Measurements from ENCODE around the gene ST3GAL2.

ST3GAL2 gene

GRCh38 chr16:70438969-70439862 is at the start of gene ST3GAL2:
TSS of gene ST3GAL2 (minus strand) at chr16:70439100. CDS start at chr16:70398530, 40,570 bp downstream.
- DNase-seq: peak; percentile 95

GRCh38 chr16:70484867-70485266 is 46.0 kb upstream of the ST3GAL2 start:
- no peak for DNase-seq

DNA sequence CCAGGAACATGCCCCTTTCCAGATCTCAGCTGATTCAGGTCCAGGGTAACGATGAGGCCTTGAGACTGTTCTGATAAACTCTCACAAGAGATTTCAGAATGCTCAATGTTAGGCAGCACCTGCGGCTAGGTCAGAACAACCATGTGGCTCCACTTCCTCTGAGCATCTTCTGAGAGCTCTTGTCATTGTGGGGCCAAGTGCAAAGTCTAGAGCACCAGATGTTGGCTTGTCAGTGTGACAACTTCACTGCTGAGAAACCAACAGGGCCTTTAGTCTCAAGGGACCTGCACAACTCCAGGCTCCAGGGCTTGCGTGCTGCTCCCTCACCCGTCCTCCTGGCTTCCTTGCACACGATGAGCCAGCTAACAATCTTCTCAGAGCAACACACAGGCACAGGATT is 44.5 kb upstream of the ST3GAL2 start:
- DNase-seq: no peak

DNA sequence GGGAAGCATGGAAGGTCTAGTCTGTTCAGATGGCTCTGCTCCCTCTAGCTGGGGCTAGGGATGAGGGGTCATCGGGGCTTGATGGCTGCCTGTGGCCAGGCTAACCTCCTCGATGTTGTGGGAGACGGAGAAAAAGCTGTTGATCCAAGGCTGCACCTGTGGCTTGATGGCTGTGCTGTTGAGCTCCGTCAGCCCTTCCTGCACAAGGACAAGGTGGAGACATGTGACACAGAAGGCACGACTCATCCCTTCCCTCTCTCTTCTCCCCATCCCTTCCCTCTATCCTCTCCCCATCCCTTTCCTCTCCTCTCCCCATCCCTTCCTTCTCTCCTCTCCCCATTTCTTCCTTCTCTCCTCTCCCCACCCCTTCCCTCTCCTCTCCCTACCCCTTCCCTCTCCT is 43.7 kb upstream of the ST3GAL2 start:
- DNase-seq: no peak

DNA sequence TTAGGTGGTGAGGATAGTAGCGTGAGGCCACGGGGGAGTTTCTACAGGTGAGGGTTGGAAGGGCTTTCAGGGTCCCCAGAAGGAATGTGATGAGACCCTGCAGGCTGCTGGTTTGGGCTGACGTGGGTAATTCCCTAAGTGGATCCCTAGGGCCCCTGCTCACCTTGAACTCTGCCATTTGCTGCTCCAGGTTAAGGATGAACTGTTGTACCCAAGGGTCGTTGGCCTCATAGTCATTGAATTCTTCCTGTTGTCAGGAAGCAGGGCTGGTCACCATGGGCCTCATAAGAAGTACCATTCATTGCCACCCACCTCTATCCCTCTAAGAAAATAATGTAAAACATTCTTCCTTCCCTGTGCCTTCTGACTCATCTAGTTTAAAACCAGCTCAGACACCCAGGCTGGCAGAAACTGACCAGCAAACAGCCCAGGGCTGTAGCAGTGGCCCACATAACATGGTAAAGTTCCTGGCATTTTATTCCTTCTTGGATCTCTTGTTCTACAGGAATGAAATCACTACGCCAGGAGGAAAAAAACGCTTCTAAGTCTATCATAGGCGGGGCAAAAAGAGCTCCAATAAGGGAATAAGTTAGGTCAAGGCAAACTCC is 43.1 kb upstream of the ST3GAL2 start:
- no peak for DNase-seq

DNA sequence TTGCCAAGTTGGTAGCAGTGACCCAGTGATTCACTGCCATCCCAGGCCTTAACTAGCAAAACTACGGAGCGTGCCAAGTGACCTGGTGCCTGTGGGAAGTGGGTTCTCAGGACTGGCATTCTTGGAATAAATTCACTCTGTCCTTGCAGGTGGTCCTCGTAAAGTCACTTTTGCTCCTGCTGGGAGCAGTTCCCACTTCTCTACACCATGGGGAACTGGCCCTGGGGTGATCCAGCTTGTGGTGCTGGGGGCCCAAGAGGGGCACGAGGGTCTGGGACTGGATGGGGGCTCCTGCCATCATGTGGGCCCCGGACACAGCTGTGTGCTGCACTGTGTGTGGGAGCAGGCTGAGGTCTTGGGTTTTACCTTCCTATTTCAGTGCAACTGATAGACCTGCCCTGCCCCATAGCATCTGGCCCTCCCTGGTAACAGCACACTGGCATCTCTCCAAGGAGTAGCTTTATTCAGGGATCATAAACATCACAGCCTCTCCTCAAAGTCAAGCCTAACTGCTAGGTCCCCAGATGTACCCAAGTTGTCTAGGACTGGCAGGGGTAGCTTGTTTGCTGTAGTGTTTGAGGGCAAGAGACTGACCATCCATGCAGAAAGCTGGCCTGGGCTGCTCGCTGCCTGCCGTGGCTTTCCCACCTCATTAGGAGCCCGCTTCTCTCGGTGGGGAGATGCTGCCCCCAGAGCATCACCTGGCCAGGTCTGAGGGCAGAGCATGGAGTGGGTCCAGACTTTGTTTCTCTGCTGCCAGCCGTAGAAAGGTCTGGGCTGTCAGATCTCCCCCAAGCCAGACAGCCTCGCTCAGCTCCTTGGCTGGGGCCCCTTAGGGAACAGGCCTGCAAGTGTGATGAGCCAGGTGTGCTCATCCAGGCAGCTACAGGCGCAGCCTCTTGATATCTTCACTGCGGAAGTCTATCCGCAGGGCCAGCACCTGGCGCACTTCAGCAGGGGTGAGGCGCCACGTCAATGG is 41.5 kb upstream of the ST3GAL2 start:
- no peak for DNase-seq

- no peak for DNase-seq
These were observed 40.0 kb upstream of the ST3GAL2 start for GRCh38 chr16:70478912-70479341.

DNA sequence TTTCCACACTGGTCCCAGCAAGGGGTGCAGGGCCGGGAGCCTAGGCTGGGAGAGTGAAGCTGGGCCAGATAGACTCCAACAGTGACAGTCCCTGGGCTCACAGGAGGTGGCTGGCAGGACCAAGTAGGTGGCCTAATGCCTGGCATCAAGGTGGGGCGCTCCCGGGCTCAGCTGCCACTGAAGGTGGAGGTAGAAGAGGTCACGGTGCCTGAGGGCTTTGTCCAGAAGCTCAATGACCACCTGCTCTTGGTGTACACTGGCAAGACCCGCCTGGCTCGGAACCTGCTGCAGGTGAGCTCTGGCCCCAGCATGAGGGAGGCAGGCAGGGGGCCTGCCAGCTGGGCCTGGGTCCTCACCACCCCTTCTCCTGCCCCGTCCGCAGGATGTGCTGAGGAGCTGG is 39.3 kb upstream of the ST3GAL2 start:
- DNase-seq: no peak

- DNase-seq: no peak
These were observed 37.5 kb upstream of the ST3GAL2 start for GRCh38 chr16:70476272-70477020.

DNA sequence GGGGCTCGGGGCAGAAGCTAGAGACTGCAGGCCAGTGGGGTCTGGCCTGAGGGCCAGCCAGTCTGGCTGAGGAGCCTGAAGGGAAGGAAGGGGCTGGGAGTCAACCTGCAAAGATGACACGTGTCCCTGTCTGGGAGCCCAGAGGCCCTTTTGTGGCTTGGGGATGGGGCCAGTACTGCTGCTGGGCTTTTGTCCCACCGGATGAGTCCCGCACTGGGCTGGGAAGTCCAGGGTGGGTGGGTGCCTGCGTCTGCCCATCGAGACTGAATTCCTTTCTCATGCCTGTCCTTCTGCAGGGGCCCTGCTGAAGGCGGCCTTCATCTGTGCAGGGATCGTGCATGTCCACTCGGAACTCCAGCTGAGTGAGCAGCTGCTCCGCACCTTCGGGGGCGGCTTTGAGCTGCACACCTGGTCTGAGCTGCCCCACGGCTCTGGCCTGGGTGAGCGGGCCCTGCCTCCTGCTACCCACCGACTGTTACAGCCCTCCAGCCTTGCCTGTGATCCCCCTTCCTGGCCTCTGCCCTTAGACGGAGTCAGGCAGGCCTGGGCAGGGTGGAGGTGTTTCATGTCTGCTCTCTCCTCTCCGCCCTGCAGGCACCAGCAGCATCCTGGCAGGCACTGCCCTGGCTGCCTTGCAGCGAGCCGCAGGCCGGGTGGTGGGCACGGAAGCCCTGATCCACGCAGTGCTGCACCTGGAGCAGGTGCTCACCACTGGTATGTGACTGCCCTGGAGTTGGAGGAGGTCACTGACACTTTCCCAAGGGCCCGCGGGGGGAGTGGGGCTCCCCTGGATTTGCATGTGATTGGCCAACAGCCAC is 36.4 kb upstream of the ST3GAL2 start:
- no peak for DNase-seq

DNA sequence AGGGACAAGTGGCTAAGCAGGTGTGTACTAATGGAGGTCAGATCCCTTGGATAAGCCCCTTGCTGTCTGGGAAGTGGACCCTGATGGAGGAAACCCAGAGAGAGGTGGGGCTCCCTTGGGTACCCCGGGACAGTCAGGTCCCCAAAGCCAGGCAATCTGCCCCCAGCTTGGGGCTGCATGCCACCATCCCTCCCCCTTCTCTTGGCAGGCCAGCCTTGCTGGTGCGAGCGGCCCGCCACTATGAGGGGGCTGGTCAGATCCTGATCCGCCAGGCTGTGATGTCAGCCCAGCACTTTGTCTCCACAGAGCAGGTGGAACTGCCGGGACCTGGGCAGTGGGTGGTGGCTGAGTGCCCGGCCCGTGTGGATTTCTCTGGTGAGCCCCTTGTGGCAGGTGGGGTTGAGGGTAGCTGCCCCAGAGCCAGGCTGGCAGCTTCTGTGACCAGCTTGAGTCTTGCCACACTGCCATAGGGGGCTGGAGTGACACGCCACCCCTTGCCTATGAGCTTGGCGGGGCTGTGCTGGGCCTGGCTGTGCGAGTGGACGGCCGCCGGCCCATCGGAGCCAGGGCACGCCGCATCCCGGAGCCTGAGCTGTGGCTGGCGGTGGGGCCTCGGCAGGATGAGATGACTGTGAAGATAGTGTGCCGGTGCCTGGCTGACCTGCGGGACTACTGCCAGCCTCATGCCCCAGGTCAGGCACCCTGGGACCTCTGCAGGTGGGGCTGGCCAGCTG is 35.6 kb upstream of the ST3GAL2 start:
- DNase-seq: no peak

DNA sequence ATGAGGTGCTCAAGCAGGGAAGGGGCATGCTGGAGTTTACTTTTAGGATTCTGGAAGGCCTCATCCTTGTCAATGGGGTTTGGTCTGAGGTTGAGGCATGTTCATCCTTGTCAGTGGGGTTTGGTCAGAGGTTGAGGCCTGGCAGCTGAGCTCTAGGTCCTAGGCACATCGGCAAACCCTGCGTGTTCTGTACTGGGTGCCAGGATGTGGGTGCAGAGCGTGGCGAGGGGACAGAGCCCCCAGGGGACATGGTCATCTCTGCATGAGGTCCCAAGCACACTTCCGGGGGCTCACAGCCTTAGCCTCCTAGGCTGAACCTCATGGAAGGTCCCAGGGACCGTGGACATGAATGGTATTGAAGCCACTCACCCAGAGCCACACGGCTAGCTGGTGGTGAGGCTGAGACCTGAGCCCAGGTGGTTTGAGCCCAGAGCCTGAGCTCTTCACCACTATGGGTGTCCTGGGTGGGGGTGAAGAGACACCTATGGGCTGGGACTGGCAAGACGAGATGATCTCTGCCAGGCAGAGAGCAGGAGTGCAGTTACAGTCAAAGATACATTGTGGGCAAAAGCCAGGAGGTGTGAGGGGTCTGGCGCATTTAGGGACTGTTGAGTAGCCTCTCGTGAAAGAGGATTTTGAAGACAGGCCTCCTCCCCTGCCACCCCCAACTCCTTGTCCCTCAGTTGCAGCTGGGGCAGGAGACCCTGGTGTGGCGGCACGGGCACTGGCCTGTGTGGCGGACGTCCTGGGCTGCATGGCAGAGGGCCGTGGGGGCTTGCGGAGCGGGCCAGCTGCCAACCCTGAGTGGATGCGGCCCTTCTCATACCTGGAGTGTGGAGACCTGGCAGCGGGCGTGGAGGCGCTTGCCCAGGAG is 34.8 kb upstream of the ST3GAL2 start:
- DNase-seq: peak; percentile 24

DNA sequence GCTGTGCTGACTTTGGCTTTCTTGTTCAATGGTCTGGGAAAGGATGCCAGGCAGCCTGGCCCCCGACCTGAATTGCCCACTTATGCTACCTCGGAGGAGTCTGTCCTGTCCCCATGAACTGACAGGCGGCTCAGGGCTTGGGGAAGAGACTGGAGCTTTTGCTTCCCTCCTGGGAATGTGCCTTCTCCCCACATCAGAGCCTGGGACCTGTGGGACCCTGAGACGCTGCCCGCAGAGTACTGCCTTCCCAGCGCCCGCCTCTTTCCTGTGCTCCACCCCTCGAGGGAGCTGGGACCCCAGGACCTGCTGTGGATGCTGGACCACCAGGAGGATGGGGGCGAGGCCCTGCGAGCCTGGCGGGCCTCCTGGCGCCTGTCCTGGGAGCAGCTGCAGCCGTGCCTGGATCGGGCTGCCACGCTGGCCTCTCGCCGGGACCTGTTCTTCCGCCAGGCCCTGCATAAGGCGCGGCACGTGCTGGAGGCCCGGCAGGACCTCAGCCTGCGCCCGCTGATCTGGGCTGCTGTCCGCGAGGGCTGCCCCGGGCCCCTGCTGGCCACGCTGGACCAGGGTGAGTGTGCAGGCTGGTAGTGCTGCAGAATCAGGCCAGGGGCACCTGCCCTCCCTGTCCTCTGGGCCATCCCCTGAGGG is 34.0 kb upstream of the ST3GAL2 start:
- DNase-seq: no peak

GRCh38 chr16:70470927-70471341 is 32.0 kb upstream of the ST3GAL2 start:
- peak; percentile 31 for DNase-seq

DNA sequence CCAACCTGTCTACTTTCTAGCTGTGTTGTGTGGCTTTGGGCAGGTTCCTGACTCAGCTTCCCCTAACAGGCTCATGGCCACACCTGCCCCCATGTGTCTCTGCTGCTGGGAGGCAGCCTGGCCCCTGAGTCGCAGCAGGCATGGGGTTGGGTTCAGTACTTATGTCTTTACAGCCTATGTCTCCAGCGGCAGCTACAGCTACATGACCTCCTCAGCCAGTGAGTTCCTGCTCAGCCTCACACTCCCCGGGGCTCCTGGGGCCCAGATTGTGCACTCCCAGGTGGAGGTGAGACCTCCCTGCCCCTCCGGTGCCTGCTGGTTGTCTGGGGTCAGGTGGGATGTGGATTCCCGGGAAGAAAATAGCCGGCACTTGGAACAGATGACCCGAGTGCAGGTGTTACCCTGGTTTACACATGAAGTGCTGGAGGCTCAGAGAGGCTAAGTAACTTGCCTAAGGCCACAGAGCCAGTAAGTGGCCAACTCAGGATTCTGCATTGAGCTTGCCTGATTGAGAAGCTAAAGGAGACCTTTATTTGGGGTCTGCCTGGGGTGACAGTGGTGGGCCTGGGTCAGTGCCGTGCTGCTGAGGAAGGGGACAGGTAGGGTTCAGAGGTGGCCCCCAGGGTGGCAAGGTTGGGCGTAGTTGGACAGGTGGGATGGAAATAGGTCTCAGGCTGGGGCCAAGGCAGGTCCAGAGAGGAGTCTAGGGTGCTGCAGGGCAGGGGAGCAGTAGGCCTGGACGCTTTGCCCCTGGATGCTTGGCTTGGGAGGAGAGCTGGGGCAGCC is 31.4 kb upstream of the ST3GAL2 start:
- no peak for DNase-seq

GRCh38 chr16:70468776-70469525 is 30.1 kb upstream of the ST3GAL2 start:
- DNase-seq: no peak

DNA sequence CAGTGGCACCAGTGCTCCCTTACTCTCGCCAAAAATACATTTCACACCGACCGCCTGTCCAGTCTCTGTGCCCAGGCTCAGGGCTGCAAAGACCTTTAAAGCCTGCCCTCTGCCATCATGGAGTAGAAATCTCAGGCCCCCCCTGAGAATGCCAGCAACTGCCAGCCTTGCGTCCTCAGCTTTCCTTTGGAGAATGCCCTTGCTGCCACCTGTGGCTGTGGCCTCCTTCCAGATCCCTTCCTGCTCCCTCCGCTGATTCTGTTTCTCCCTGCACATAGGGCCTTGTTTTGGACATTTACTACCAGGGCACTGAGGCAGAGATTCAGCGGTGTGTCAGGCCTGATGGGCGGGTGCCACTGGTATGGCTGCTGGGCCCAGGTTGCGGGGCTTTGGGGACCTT is 28.7 kb upstream of the ST3GAL2 start:
- DNase-seq: no peak

DNA sequence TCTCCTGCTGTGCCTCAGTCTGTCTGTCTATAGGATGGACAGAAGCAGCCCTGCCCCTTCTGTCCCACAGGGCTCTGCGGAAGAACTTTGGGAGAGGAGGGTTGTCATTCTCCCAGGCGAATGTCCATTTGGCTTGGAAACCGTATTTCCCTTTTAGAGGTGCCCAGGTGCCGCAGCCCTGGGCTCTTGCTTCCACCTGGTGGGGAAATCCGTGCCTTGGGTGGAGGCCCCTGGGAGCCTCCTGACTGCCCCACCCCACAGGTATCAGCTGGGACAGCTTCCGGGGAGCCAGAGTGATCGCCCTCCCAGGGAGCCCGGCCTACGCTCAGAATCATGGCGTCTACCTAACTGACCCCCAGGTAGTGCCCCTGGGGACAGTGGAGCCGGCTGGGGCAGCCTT is 28.2 kb upstream of the ST3GAL2 start:
- no peak for DNase-seq
